GM12878 (cell line): ENCODE measurements around the gene RNF183. TPM values are rescaled to one million over a fixed set of nuclear protein-coding genes. Genes with fewer than 3 reads are reported as not detected.

Source experiments
- ATAC-seq: fragments of 200-7000 bp; cut with Tn5 transposase; 3 replicates; pipeline ENCODE4 v1.9.1; 2020; ENCODE audit warnings: mild to moderate bottlenecking, moderate library complexity
- BruUV-seq: library from RNA; stranded (reverse); fragments of 400-500 nt; replicated peaks from 2 replicates; lab custom pipeline; 2021; lab: Mats Ljungman, UMichigan
- CTCF ChIA-PET: fragments of 300-600 bp; sonication (Branson Sonifier 250); formaldehyde crosslinking; extraction: SDS; loops from one replicate; lab custom pipeline; 2021; ENCODE audit warnings: inconsistent platforms; lab: Yijun Ruan, JAX
- POLR2A ChIA-PET: fragments of 350-600 bp; formaldehyde crosslinking; extraction: SDS; loops from one replicate; lab custom pipeline; 2021; ENCODE audit warnings: inconsistent platforms; lab: Charles Lee
- RAD21 ChIA-PET: fragments of 300-600 bp; sonication (Branson Sonifier 250); formaldehyde crosslinking; loops from one replicate; lab custom pipeline; 2023; ENCODE audit warnings: antibody characterized with exemption; ENCODE audit not compliant: unreplicated experiment; lab: Charles Lee
- SMC1A ChIA-PET: fragments of 300-600 bp; sonication (Branson Sonifier 250); formaldehyde crosslinking; loops from one replicate; lab custom pipeline; 2023; ENCODE audit not compliant: unreplicated experiment, uncharacterized antibody; lab: Charles Lee
- DNase-seq: peaks from one replicate; pipeline ENCODE4 v3.0.0-alpha.2; 2011; ENCODE audit warnings: low read depth, low spot score
- FAIRE-seq: peaks from 3 replicates; lab custom pipeline; 2011; peaks lifted over from hg19 to GRCh38; lab: Jason Lieb, UNC
- H2AFZ ChIP-seq: 2 replicates; pipeline ENCODE4 v1.6.0; 2011; ENCODE audit warnings: low read depth, low read length, control low read depth; ENCODE audit not compliant: control insufficient read depth
- H3K27ac ChIP-seq: 2 replicates; pipeline ENCODE4 v1.5.1; 2011; ENCODE audit warnings: control low read depth; ENCODE audit not compliant: control insufficient read depth, insufficient read depth
- H3K27me3 ChIP-seq, 2 experiments: replicated peaks in 1 of 2; 2 replicates each; pipeline versions ENCODE4 v1.6.0 to v1.6.1; 2011; ENCODE audit warnings: low read length in 1 of 2; ENCODE audit not compliant: control insufficient read depth in 2 of 2, insufficient read depth in 2 of 2
- H3K36me3 ChIP-seq, 2 experiments: 2 replicates each; pipeline ENCODE4 v1.5.1; 2011; ENCODE audit warnings: low read length in 1 of 2; ENCODE audit not compliant: control insufficient read depth in 2 of 2, insufficient read depth in 2 of 2
- H3K4me1 ChIP-seq: 2 replicates; pipeline ENCODE4 v1.6.1; 2011; ENCODE audit warnings: mild to moderate bottlenecking, low read length, moderate library complexity, mixed read lengths; ENCODE audit not compliant: control insufficient read depth, insufficient read depth
- H3K4me2 ChIP-seq: 2 replicates; pipeline ENCODE4 v1.6.0; 2011; ENCODE audit warnings: control low read depth; ENCODE audit not compliant: control insufficient read depth, insufficient read depth
- H3K4me3 ChIP-seq: fragments of 200-600 bp; sonication (generic); 2 replicates; pipeline ENCODE4 v1.5.1; 2016
- H3K79me2 ChIP-seq: 2 replicates; pipeline ENCODE4 v1.6.0; 2011; ENCODE audit warnings: low read length; ENCODE audit not compliant: control insufficient read depth, insufficient read depth
- H3K9ac ChIP-seq: 2 replicates; pipeline ENCODE4 v1.8.0; 2011; ENCODE audit warnings: low read length, control low read depth, mixed read lengths; ENCODE audit not compliant: control insufficient read depth, insufficient read depth
- H3K9me3 ChIP-seq: replicated peaks from 3 replicates; pipeline ENCODE4 v1.5.1; 2011; ENCODE audit warnings: mild to moderate bottlenecking, low read length; ENCODE audit not compliant: control insufficient read depth, insufficient read depth
- H4K20me1 ChIP-seq: 2 replicates; pipeline ENCODE4 v1.6.0; 2011; ENCODE audit not compliant: control insufficient read depth, insufficient read depth
- BCL11A ChIP-seq: IDR thresholded peaks from 2 replicates; pipeline ENCODE4 v1.6.1; 2011; ENCODE audit warnings: low read depth, low read length
- EP300 ChIP-seq, 2 experiments: fragments of 150-350 bp in 1 of 2; IDR thresholded peaks; 2 replicates each; pipeline ENCODE4 v1.6.1; 2011 to 2012; ENCODE audit warnings: low read depth in 2 of 2, low read length in 2 of 2, borderline replicate concordance in 1 of 2, improper control_type of control experiment in 1 of 2, inconsistent platforms in 1 of 2; ENCODE audit not compliant: control insufficient read depth in 1 of 2
- HDGF ChIP-seq: fragments of 450-650 bp; IDR thresholded peaks from 2 replicates; pipeline ENCODE4 v1.6.1; 2016; ENCODE audit warnings: antibody characterized with exemption
- HSF1 ChIP-seq: fragments of 150-350 bp; IDR thresholded peaks from 2 replicates; pipeline ENCODE4 v1.6.1; 2014; ENCODE audit warnings: mild to moderate bottlenecking, low read depth, low read length
- IRF3 ChIP-seq: fragments of 450-650 bp; IDR thresholded peaks from 2 replicates; pipeline ENCODE4 v1.6.1; 2014; ENCODE audit warnings: mild to moderate bottlenecking
- IRF4 ChIP-seq: IDR thresholded peaks from 2 replicates; pipeline ENCODE4 v1.6.1; 2011; ENCODE audit warnings: low read depth, low read length
- MTA2 ChIP-seq: fragments of 450-650 bp; IDR thresholded peaks from 2 replicates; pipeline ENCODE4 v1.6.1; 2016; ENCODE audit warnings: low read depth, mild to moderate bottlenecking, moderate library complexity
- NFYA ChIP-seq: IDR thresholded peaks from 2 replicates; pipeline ENCODE4 v1.6.1; 2011; ENCODE audit warnings: low read depth, mild to moderate bottlenecking, low read length, improper control_type of control experiment, borderline replicate concordance
- NKRF ChIP-seq: fragments of 450-650 bp; conservative IDR thresholded peaks from 2 replicates; pipeline ENCODE4 v1.6.1; 2017; ENCODE audit warnings: mild to moderate bottlenecking, moderate library complexity
- NR2C2 ChIP-seq: IDR thresholded peaks from 2 replicates; pipeline ENCODE4 v1.6.1; 2011; ENCODE audit warnings: borderline replicate concordance, low read depth; ENCODE audit not compliant: control insufficient read depth, insufficient read length
- REST ChIP-seq: IDR thresholded peaks from 2 replicates; pipeline ENCODE4 v1.6.1; 2012; ENCODE audit warnings: mild to moderate bottlenecking, low read depth, low read length
- SUPT20H ChIP-seq: IDR thresholded peaks from 2 replicates; pipeline ENCODE4 v1.6.1; 2011; ENCODE audit warnings: low read depth, mild to moderate bottlenecking, low read length, moderate library complexity, borderline replicate concordance; ENCODE audit not compliant: control insufficient read depth
- ZNF274 ChIP-seq: IDR thresholded peaks from one replicate; pipeline ENCODE4 v1.8.0; 2011; ENCODE audit not compliant: insufficient read length, insufficient read depth
- WGBS: methylation state at CpG from one replicate; pipeline ENCODE4 v1.1.6; 2016; ENCODE audit warnings: low lambda C conversion rate; ENCODE audit not compliant: insufficient replicate concordance, insufficient coverage; ENCODE audit errors: missing lambda C conversion rate; 5-methylcytosine and 5-hydroxymethylcytosine counted together
- in situ Hi-C: fragments of 300-500 bp; cut with MboI; formaldehyde crosslinking; loops from 9 replicates; pipeline ENCODE4 v1.14.3; 2018; ENCODE audit warnings: mixed read lengths
- intact Hi-C: fragments of 100-400 bp; cut with micrococcal nuclease; formaldehyde crosslinking; loops from one replicate; pipeline ENCODE4 v1.14.2; 2022; ENCODE audit not compliant: unreplicated experiment
- polyA plus RNA-seq, 11 experiments: library from polyadenylated mRNA; depleted of rRNA in 4 of 11; unstranded in 6 of 11; stranded (reverse) in 5 of 11; fragments of >200 nt; fragmentation: Nextera tagmentation in 4 of 11; fragmentation: Illumina TruSeq in 1 of 11; extraction: Ambion mirVana in 4 of 11; extraction: Trizol in 1 of 11; gene quantifications; 1 replicate in 1 of 11; 2 replicates in 10 of 11; pipeline versions ENCODE4 v1.2.1 to v1.2.3, GENCODE V29; 2011 to 2016; ENCODE audit warnings: inconsistent platforms in 2 of 11, missing spikeins in 2 of 11, low read depth in 1 of 11
- total RNA-seq, 4 experiments: library from RNA; depleted of rRNA in 3 of 4; stranded (reverse); fragments of >200 nt in 3 of 4; fragmentation: Illumina TruSeq in 1 of 4; extraction: Trizol in 1 of 4; gene quantifications; 2 replicates each; pipeline versions ENCODE4 v1.2.1 to v1.2.3, GENCODE V29; 2013 to 2021

The RNF183 gene
- total and polyA plus RNA-seq, 10 of the 15 experiments (the other 5 are each of a cell fraction or from before 2014, with no cell fraction given) = 0.03 to 0.26 (median 0.07) TPM; not detected in 6

GRCh38 chr9:113299800-113300292 lies 3.3 kb downstream of the RNF183 start (continued):
- TF ChIP-seq IRF3 = no peak
- no peak for TF ChIP-seq NR2C2
- no peak for TF ChIP-seq REST

- no peak for FAIRE-seq
- 63% methylated on average over 15 of the region's 15 CpGs for WGBS
- no peak for TF ChIP-seq IRF4
- no peak for TF ChIP-seq HDGF
- TF ChIP-seq BCL11A = no peak
- no peak for TF ChIP-seq EP300 (IDR thresholded peaks at IDR 0.05; ENCODE audit: borderline replicate concordance in 1 of 2, control insufficient read depth in 1 of 2, low read depth in 2 of 2, low read length in 2 of 2)
- no peak for TF ChIP-seq HSF1
- no peak for TF ChIP-seq MTA2
- no peak for TF ChIP-seq ZNF274
- TF ChIP-seq SUPT20H = no peak
- no peak for TF ChIP-seq NKRF
- TF ChIP-seq NFYA = no peak
Measured at GRCh38 chr9:113298924-113299770, 4.0 kb downstream of the RNF183 start.

More at GRCh38 chr9:113298924-113299770, 4.0 kb downstream of the RNF183 start:
- SMC1A ChIA-PET = no interaction called here
- CTCF ChIA-PET = no interaction called here
- RAD21 ChIA-PET = no interaction called here
- ATAC-seq (no peak), DNase-seq (no peak)
- no peaks in the 10 kb centered on the region for H3K79me2 ChIP-seq
- no peaks in the 10 kb centered on the region; a peak in 1 of 4 replicates for H3K27me3 ChIP-seq
- H3K27ac ChIP-seq = no peak overlapping the region
- no peaks in the 10 kb centered on the region for H4K20me1 ChIP-seq
- H3K9me3 ChIP-seq = no peaks in the 10 kb centered on the region
- no TSS peak for BruUV-seq
- POLR2A ChIA-PET = no interaction called here
- in situ Hi-C loops = no loop called here
- intact Hi-C loops = no loop called here
- H3K4me3 ChIP-seq = no peak overlapping the region
- no peak overlapping the region for H3K4me2 ChIP-seq
- H2AFZ ChIP-seq = no peak overlapping the region
- no peaks in the 10 kb centered on the region for H3K4me1 ChIP-seq
- H3K9ac ChIP-seq = no peak overlapping the region
- H3K36me3 ChIP-seq = no peaks in the 10 kb centered on the region
